Osteocyte (in vitro differentiated cells): ENCODE results near the gene CORO7. TPM values are rescaled to one million over a fixed set of nuclear protein-coding genes. Genes with fewer than 3 reads are reported as not detected.

ENCODE experiments used
- DNase-seq: peaks from one replicate; pipeline ENCODE4 v3.0.0; 2021; ENCODE audit warnings: mixed read lengths; ENCODE audit not compliant: unreplicated experiment; ENCODE audit errors: extremely low spot score
- H3K27ac Mint-ChIP-seq: one replicate; pipeline ENCODE4 v1.8.0; 2021; ENCODE audit warnings: mild to moderate bottlenecking, mixed read lengths; ENCODE audit not compliant: unreplicated experiment
- H3K27me3 Mint-ChIP-seq: one replicate; pipeline ENCODE4 v1.8.0; 2021; ENCODE audit warnings: mixed read lengths; ENCODE audit not compliant: unreplicated experiment
- H3K36me3 Mint-ChIP-seq: one replicate; pipeline ENCODE4 v1.8.0; 2021; ENCODE audit warnings: mixed read lengths; ENCODE audit not compliant: unreplicated experiment
- H3K4me1 Mint-ChIP-seq: one replicate; pipeline ENCODE4 v1.8.0; 2021; ENCODE audit warnings: mixed read lengths; ENCODE audit not compliant: unreplicated experiment
- H3K4me3 Mint-ChIP-seq: one replicate; pipeline ENCODE4 v1.8.0; 2021; ENCODE audit warnings: mild to moderate bottlenecking, moderate library complexity, mixed read lengths; ENCODE audit not compliant: unreplicated experiment
- H3K9me3 Mint-ChIP-seq: one replicate; pipeline ENCODE4 v1.8.0; 2021; ENCODE audit warnings: mixed read lengths; ENCODE audit not compliant: unreplicated experiment
- CTCF ChIP-seq: fragments of 200-600 bp; sonication (generic); IDR thresholded peaks from 2 replicates; pipeline ENCODE4 v1.5.0; 2021; ENCODE audit warnings: antibody characterized with exemption, mild to moderate bottlenecking, moderate library complexity
- total RNA-seq: library from RNA; stranded (reverse); gene quantifications from 2 replicates; pipeline ENCODE4 v1.2.1, GENCODE V29; 2021

The CORO7 gene
- total RNA-seq, 1 donor from 2014 or later: 40.1 TPM

GRCh38 chr16:4450430-4450829 is 34.0 kb upstream of the CORO7 start:
- Mint-ChIP-seq H3K4me3 (no peak overlapping the region), H3K9me3 (no peaks in the 10 kb centered on the region), H3K36me3 (peaks cover 40% of the 10 kb centered on the region), H3K4me1 (no peaks in the 10 kb centered on the region), H3K27ac (no peak overlapping the region), H3K27me3 (no peaks in the 10 kb centered on the region)
- TF ChIP-seq CTCF: no peak
- no peak for DNase-seq

GRCh38 chr16:4443986-4444385 is 27.6 kb upstream of the CORO7 start:
- DNase-seq: no peak
- Mint-ChIP-seq H3K9me3 (no peaks in the 10 kb centered on the region), H3K4me3 (no peak overlapping the region), H3K27me3 (no peaks in the 10 kb centered on the region), H3K36me3 (peaks cover 53% of the 10 kb centered on the region), H3K4me1 (no peaks in the 10 kb centered on the region), H3K27ac (no peak overlapping the region)
- TF ChIP-seq CTCF: no peak

DNA sequence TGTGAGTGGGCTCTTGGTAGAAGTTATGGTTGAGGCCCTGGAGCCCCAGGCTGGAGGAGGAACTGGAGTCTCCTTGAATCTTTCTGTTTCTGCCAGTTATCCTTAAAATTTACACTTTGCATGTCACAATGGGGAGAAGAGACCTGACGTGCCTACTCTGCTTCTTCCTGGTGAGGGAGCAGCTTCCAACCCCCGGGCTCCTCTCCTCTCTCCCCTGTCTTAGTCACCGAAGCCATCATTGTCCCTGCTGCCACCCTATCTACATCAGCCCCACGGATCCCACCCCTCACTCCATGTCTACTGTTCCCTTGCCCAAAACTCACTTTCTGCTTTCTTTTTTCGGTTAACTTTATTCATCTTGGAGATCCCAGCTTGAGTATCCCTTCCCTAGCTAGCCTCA is 26.9 kb upstream of the CORO7 start:
- Mint-ChIP-seq H3K27me3 (no peaks in the 10 kb centered on the region), H3K36me3 (peaks cover 52% of the 10 kb centered on the region), H3K9me3 (no peaks in the 10 kb centered on the region), H3K27ac (no peak overlapping the region), H3K4me3 (no peak overlapping the region), H3K4me1 (no peaks in the 10 kb centered on the region)
- DNase-seq: no peak
- TF ChIP-seq CTCF: no peak

DNA sequence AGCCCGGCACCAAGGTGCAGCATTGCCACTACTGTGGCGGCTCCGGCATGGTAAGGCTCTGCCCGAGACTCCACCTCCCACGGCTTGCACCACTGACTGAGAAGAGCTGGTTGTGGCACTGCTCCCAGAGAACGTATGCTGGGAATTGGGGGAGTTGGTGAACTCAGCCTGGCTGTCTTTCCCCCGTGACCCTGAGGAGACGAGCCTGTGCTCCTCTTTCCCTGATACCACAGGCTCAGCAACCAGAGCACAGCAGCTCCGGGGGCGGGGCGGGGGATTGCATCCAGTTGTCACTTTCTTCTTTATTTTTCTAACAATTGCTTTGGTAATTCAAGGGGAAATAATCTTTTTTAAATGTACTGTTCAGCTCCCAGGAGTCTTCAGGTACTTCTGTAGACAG is 26.0 kb upstream of the CORO7 start:
- Mint-ChIP-seq H3K27ac (no peak overlapping the region), H3K9me3 (no peaks in the 10 kb centered on the region), H3K36me3 (peaks cover 52% of the 10 kb centered on the region), H3K4me3 (no peak overlapping the region), H3K4me1 (no peaks in the 10 kb centered on the region), H3K27me3 (no peaks in the 10 kb centered on the region)
- DNase-seq: no peak
- no peak for TF ChIP-seq CTCF

DNA sequence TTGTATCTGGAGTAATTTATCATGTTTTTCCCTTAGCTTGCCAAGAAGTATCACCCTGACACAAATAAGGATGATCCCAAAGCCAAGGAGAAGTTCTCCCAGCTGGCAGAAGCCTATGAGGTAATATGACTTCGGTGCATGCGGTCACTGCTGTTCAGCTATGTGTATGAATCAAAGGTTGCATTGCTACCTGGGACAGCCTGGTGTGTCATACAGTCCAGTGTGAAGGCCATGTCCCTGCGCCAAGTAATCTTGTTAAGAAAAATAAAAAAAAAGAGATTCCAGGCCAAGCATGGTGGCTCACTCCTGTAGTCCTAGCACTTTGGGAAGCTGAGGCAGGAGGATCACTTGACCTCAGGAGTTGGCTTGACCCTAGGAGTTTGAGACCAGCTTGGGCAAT is 21.0 kb upstream of the CORO7 start:
- Mint-ChIP-seq H3K27ac (no peak overlapping the region), H3K27me3 (no peaks in the 10 kb centered on the region), H3K4me3 (no peak overlapping the region), H3K4me1 (no peaks in the 10 kb centered on the region), H3K9me3 (no peaks in the 10 kb centered on the region), H3K36me3 (peaks cover 37% of the 10 kb centered on the region)
- DNase-seq: no peak
- TF ChIP-seq CTCF: no peak
